Ishikawa (cell line): ENCODE measurements around the gene ZDHHC12.

Experiments
- CEBPB ChIP-seq: IDR thresholded peaks from 2 replicates; pipeline ENCODE4 v1.6.1; 2012
- CREB1 ChIP-seq: IDR thresholded peaks from 2 replicates; pipeline ENCODE4 v1.6.1; 2012; ENCODE audit warnings: low read depth
- EGR1 ChIP-seq: IDR thresholded peaks from 2 replicates; pipeline ENCODE4 v1.6.1; 2012
- EP300 ChIP-seq: IDR thresholded peaks from 2 replicates; pipeline ENCODE4 v1.6.1; 2012; ENCODE audit warnings: borderline replicate concordance
- FOXM1 ChIP-seq: IDR thresholded peaks from 2 replicates; pipeline ENCODE4 v1.6.1; 2012; ENCODE audit warnings: low read depth, borderline replicate concordance
- NFIC ChIP-seq: IDR thresholded peaks from 2 replicates; pipeline ENCODE4 v1.6.1; 2012
- RAD21 ChIP-seq: IDR thresholded peaks from 2 replicates; pipeline ENCODE4 v1.6.1; 2012; ENCODE audit warnings: low read depth
- TAF1 ChIP-seq: IDR thresholded peaks from 2 replicates; pipeline ENCODE4 v1.6.1; 2012; ENCODE audit warnings: low read depth, mild to moderate bottlenecking
- TEAD4 ChIP-seq: IDR thresholded peaks from 2 replicates; pipeline ENCODE4 v1.6.1; 2012
- YY1 ChIP-seq: IDR thresholded peaks from 2 replicates; pipeline ENCODE4 v1.6.1; 2012; ENCODE audit warnings: low read depth
- ZBTB7A ChIP-seq: IDR thresholded peaks from 2 replicates; pipeline ENCODE4 v1.6.1; 2012; ENCODE audit warnings: low read depth
- TF ChIP-seq, protein P1 (sequence below): IDR thresholded peaks from 2 replicates; pipeline ENCODE4 v1.6.1; 2012
- TF ChIP-seq, protein P2 (sequence below): IDR thresholded peaks from 2 replicates; pipeline ENCODE4 v1.6.1; 2012; ENCODE audit warnings: low read depth, mild to moderate bottlenecking
- TF ChIP-seq, protein P3 (sequence below): IDR thresholded peaks from 2 replicates; pipeline ENCODE4 v1.6.1; 2012

DNA sequence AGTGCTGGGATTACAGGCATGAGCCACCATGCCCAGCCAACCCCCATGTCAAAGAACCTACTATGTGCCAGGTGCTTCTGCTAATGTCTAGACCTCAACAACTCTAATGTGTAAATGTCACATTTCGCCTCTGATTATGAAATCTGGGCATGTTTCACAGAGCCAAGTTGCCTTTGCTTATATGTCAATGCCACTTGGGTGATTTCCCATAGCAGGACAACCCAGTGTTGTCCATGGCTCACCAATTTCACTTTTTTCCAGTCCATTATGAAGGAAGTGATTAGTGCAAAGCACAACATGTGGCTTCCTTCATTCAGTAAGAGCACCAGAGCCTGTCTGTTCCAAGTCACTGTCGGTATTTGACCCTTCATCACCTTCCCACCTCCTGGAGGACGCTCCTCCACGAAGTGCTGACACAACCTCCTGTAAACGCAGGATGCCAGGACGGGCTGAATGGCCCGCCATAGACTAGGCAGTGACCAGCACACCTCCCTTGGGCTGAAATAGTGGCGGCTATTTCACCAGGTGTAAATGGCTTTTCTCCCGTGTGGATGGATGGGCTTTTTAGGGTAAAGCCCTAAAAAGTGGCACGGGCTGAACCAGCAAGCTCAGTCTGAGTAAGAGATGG lies 22.6 kb downstream of the ZDHHC12 start:
- TF ChIP-seq, protein P1, sequence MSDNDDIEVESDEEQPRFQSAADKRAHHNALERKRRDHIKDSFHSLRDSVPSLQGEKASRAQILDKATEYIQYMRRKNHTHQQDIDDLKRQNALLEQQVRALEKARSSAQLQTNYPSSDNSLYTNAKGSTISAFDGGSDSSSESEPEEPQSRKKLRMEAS = no peak
- TF ChIP-seq EP300 (no peak), CEBPB (no peak), NFIC (no peak), ZBTB7A (no peak), RAD21 (no peak), YY1 (no peak), CREB1 (no peak), TAF1 (no peak), FOXM1 (no peak), TEAD4 (no peak), EGR1 (no peak)
- TF ChIP-seq, protein P2, sequence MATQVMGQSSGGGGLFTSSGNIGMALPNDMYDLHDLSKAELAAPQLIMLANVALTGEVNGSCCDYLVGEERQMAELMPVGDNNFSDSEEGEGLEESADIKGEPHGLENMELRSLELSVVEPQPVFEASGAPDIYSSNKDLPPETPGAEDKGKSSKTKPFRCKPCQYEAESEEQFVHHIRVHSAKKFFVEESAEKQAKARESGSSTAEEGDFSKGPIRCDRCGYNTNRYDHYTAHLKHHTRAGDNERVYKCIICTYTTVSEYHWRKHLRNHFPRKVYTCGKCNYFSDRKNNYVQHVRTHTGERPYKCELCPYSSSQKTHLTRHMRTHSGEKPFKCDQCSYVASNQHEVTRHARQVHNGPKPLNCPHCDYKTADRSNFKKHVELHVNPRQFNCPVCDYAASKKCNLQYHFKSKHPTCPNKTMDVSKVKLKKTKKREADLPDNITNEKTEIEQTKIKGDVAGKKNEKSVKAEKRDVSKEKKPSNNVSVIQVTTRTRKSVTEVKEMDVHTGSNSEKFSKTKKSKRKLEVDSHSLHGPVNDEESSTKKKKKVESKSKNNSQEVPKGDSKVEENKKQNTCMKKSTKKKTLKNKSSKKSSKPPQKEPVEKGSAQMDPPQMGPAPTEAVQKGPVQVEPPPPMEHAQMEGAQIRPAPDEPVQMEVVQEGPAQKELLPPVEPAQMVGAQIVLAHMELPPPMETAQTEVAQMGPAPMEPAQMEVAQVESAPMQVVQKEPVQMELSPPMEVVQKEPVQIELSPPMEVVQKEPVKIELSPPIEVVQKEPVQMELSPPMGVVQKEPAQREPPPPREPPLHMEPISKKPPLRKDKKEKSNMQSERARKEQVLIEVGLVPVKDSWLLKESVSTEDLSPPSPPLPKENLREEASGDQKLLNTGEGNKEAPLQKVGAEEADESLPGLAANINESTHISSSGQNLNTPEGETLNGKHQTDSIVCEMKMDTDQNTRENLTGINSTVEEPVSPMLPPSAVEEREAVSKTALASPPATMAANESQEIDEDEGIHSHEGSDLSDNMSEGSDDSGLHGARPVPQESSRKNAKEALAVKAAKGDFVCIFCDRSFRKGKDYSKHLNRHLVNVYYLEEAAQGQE = no peak
- TF ChIP-seq, protein P3, sequence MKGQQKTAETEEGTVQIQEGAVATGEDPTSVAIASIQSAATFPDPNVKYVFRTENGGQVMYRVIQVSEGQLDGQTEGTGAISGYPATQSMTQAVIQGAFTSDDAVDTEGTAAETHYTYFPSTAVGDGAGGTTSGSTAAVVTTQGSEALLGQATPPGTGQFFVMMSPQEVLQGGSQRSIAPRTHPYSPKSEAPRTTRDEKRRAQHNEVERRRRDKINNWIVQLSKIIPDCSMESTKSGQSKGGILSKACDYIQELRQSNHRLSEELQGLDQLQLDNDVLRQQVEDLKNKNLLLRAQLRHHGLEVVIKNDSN = no peak
